Adrenal gland (tissue), 5 donors: ENCODE results near the gene ATP8B3.

Experiments
- POLR2A ChIP-seq, 2 donors: fragments of 450-650 bp; IDR thresholded peaks; one replicate each; pipeline ENCODE4 v1.6.1; 2017; ENCODE audit warnings: antibody characterized with exemption in 2 of 2, mild to moderate bottlenecking in 2 of 2, moderate library complexity in 1 of 2
- TF ChIP-seq, protein P1 (sequence below), 6 experiments: fragments of 450-650 bp in 4 of 6; fragments of 200-600 bp in 2 of 6; sonication (generic) in 1 of 6; IDR thresholded peaks; 1 replicate in 5 of 6; 2 replicates in 1 of 6; pipeline versions ENCODE4 v1.5.1 to v1.8.0; 2016 to 2021; ENCODE audit warnings: antibody characterized with exemption in 6 of 6, mild to moderate bottlenecking in 2 of 6, moderate library complexity in 1 of 6
- donor health status: DM: no; HTN: no; CAD: no.

GRCh38 chr19:1756705-1757465 lies 55.2 kb downstream of the ATP8B3 start:
- TF ChIP-seq POLR2A (IDR thresholded peaks at IDR 0.05) = no peak
- TF ChIP-seq, protein P1, sequence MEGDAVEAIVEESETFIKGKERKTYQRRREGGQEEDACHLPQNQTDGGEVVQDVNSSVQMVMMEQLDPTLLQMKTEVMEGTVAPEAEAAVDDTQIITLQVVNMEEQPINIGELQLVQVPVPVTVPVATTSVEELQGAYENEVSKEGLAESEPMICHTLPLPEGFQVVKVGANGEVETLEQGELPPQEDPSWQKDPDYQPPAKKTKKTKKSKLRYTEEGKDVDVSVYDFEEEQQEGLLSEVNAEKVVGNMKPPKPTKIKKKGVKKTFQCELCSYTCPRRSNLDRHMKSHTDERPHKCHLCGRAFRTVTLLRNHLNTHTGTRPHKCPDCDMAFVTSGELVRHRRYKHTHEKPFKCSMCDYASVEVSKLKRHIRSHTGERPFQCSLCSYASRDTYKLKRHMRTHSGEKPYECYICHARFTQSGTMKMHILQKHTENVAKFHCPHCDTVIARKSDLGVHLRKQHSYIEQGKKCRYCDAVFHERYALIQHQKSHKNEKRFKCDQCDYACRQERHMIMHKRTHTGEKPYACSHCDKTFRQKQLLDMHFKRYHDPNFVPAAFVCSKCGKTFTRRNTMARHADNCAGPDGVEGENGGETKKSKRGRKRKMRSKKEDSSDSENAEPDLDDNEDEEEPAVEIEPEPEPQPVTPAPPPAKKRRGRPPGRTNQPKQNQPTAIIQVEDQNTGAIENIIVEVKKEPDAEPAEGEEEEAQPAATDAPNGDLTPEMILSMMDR (IDR thresholded peaks at IDR 0.05) = no peak
